Neutrophil (primary cell): ENCODE results near the gene OTOF.

Source experiments
- H3K27ac ChIP-seq: fragments of 200-600 bp; sonication (generic); 2 replicates; pipeline ENCODE4 v1.5.1; 2016; ENCODE audit warnings: mild to moderate bottlenecking, moderate library complexity
- H3K27me3 ChIP-seq: fragments of 200-600 bp; sonication (generic); 2 replicates; pipeline ENCODE4 v1.6.0; 2016; ENCODE audit warnings: mild to moderate bottlenecking
- H3K36me3 ChIP-seq: fragments of 200-600 bp; sonication (generic); 2 replicates; pipeline ENCODE4 v1.5.1; 2017
- H3K4me1 ChIP-seq, 2 experiments: fragments of 200-600 bp in 1 of 2; sonication (generic) in 1 of 2; 1 replicate in 1 of 2; 2 replicates in 1 of 2; pipeline versions ENCODE4 v1.5.1 to v1.6.1; 2013 to 2016; ENCODE audit warnings: low read depth in 1 of 2, low read length in 1 of 2, mild to moderate bottlenecking in 1 of 2, moderate library complexity in 1 of 2; ENCODE audit not compliant: control insufficient read depth in 1 of 2, insufficient read depth in 1 of 2
- H3K4me3 ChIP-seq, 2 experiments: fragments of 200-600 bp in 1 of 2; sonication (generic) in 1 of 2; 1 replicate in 1 of 2; 2 replicates in 1 of 2; pipeline ENCODE4 v1.5.1; 2013 to 2016; ENCODE audit warnings: low read depth in 1 of 2, low read length in 1 of 2, mild to moderate bottlenecking in 1 of 2, moderate library complexity in 1 of 2
- H3K9me3 ChIP-seq: fragments of 200-600 bp; sonication (generic); 2 replicates; pipeline ENCODE4 v1.5.1; 2016
- TF ChIP-seq, protein P1 (sequence below): fragments of 200-600 bp; sonication (generic); IDR thresholded peaks from 2 replicates; pipeline ENCODE4 v1.5.1; 2016; ENCODE audit warnings: antibody characterized with exemption

Gene OTOF

DNA sequence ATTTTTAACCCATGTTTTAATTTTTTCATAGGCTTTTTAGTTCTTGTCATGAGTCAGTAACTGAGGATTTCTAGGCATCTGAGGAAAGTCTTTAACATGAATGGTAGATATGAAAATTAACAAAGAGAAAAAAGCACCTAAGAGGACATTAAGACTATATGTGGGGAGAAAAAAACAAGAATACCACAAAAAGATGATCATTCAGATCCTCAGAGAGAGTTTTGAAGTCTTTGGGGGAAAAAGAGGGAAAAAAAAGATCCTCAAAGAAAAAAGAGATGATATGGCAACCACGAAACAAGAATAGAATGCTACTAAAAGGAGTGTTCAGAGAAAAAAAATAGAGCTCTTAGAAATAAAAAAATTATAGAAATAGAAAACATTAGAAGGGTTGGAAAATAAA lies 68.1 kb downstream of the OTOF start:
- TF ChIP-seq, protein P1, sequence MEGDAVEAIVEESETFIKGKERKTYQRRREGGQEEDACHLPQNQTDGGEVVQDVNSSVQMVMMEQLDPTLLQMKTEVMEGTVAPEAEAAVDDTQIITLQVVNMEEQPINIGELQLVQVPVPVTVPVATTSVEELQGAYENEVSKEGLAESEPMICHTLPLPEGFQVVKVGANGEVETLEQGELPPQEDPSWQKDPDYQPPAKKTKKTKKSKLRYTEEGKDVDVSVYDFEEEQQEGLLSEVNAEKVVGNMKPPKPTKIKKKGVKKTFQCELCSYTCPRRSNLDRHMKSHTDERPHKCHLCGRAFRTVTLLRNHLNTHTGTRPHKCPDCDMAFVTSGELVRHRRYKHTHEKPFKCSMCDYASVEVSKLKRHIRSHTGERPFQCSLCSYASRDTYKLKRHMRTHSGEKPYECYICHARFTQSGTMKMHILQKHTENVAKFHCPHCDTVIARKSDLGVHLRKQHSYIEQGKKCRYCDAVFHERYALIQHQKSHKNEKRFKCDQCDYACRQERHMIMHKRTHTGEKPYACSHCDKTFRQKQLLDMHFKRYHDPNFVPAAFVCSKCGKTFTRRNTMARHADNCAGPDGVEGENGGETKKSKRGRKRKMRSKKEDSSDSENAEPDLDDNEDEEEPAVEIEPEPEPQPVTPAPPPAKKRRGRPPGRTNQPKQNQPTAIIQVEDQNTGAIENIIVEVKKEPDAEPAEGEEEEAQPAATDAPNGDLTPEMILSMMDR = no peak
- no peak overlapping the region for H3K27ac ChIP-seq
- peaks cover 0 to 19% of the 10 kb centered on the region in 2 experiments for H3K4me1 ChIP-seq
- no peak overlapping the region for H3K4me3 ChIP-seq
- peaks cover 3% of the 10 kb centered on the region for H3K27me3 ChIP-seq
- H3K9me3 ChIP-seq = no peaks in the 10 kb centered on the region
- no peaks in the 10 kb centered on the region for H3K36me3 ChIP-seq

DNA sequence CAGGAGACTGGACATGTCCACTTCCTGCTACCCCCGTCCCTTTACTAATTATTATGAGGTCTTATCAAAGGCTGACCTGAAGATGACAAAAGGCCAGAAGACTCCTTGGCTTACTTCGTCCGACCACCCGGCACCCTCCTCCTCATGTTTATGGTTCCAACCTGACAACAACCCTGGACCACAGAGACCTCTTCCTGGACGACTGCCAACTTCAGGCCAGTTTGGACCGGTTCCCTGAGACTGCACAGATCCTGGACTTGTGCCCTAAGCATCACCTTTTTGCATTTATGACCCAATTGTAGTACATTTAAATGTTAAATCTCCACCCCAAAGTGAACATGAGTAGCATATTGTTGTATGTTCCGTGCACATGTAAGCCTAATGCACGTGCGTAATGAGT lies 70.4 kb downstream of the OTOF start:
- no peak overlapping the region for H3K4me3 ChIP-seq
- no peak overlapping the region for H3K27ac ChIP-seq
- TF ChIP-seq, protein P1 = no peak
- H3K4me1 ChIP-seq = peaks cover 0 to 16% of the 10 kb centered on the region in 2 experiments
- no peaks in the 10 kb centered on the region for H3K9me3 ChIP-seq
- H3K36me3 ChIP-seq = no peaks in the 10 kb centered on the region
- peaks cover 9% of the 10 kb centered on the region for H3K27me3 ChIP-seq
